AG10803 (cell line): Measurements from ENCODE around the gene POU2F2.
A peak's percentile ranks its signal among the peaks of the same experiment; 100 is the strongest.

Experiments used
- DNase-seq: peaks from one replicate; pipeline ENCODE4 v3.0.0; 2010; ENCODE audit warnings: low read depth
- H3K4me3 ChIP-seq: 2 replicates; pipeline ENCODE4 v1.5.1; 2011; ENCODE audit warnings: mild to moderate bottlenecking, low read length, control low read depth
- CTCF ChIP-seq: conservative IDR thresholded peaks from 2 replicates; pipeline ENCODE4 v1.5.1; 2011; ENCODE audit warnings: mild to moderate bottlenecking, low read length, control low read depth, inconsistent platforms

The POU2F2 gene

GRCh38 chr19:42079886-42080763 lies 52.1 kb downstream of the POU2F2 start:
- no peak overlapping the region for H3K4me3 ChIP-seq
- TF ChIP-seq CTCF = no peak
- DNase-seq = no peak

- no peak overlapping the region for H3K4me3 ChIP-seq
- no peak for DNase-seq
- no peak for TF ChIP-seq CTCF
These were observed 53.0 kb downstream of the POU2F2 start for GRCh38 chr19:42079276-42079669.

DNA sequence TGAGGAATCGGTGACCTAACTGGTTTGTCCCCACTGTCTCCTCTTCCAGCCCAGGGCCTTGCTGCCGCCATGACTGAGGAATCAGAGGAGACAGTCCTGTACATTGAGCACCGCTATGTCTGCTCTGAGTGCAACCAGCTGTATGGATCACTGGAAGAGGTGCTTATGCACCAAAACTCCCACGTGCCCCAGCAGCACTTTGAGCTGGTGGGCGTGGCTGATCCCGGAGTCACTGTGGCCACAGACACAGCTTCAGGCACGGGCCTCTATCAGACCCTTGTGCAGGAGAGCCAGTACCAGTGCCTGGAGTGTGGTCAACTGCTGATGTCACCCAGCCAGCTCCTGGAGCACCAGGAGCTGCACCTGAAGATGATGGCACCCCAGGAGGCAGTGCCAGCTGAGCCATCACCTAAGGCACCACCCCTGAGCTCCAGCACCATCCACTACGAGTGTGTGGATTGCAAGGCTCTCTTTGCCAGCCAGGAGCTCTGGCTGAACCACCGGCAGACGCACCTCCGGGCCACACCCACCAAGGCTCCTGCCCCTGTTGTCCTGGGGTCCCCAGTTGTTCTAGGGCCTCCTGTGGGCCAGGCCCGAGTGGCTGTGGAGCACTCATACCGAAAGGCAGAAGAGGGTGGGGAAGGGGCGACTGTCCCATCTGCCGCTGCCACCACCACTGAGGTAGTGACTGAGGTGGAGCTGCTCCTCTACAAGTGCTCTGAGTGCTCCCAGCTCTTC lies 53.5 kb downstream of the POU2F2 start:
- no peak overlapping the region for H3K4me3 ChIP-seq
- no peak for TF ChIP-seq CTCF
- no peak for DNase-seq

DNA sequence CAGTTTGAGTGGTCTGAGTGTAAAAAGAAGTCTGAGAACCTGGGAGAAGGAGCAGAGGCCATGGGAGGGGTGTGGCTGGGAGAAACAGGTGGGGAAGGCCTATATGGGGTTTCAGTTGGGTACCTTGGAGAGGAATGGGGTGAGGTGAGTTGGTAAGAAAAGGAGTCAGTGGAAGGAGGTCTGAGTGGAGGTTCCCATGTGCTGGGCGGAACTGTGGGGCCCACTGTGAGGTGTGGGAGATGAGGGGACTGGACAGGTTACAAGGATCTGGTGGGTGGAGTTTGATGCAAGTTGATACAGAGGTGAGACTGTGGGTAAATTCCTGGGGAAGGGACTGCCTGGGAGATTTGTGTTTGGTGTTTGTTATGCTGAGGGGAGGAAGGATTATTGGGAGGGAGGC lies 54.2 kb downstream of the POU2F2 start:
- peak overlapping the region; percentile 65; the same call in 1 of the 2 replicates for H3K4me3 ChIP-seq

DNA sequence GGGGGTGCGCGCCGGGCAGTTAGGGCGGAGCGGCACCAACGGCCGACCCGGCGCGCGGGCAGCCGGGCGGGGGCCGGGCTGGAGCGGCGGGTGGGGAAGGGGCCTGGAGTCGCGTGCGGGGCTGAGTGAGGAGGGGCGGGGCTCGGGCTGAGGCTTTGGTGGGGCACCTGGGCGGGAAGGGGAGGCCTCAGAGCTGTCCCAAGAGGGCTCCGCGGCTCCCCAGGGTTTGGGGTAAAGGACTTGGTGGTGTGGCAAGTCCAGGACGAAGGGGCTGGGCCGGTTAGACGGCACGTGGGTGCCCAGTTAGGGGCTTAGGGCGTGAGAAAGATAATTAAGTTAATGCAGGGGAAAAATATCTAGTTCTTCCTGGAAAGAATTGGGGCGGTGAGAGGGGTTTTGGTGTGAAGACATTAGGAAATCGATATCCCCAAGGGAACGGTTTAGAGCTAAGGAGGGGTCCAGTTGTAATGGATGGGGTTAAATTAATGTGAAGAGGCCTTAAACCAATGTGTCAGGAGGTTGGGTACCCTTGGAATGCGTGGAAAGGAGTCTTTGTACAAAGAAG lies 55.8 kb downstream of the POU2F2 start:
- H3K4me3 ChIP-seq = peak overlapping the region; percentile 65
- DNase-seq = no peak

More for the DNA sequence above, 54.2 kb downstream of the POU2F2 start:
- no peak for TF ChIP-seq CTCF
- no peak for DNase-seq

More for the DNA sequence above, 55.8 kb downstream of the POU2F2 start:
- TF ChIP-seq CTCF = no peak
